ENCODE data around the gene MTF1. TPM values are rescaled to one million over a fixed set of nuclear protein-coding genes. Genes with fewer than 3 reads are reported as not detected.

The MTF1 gene
- total RNA-seq, 2 donors from 2014 or later = 22.1 to 33.9 TPM

GRCh38 chr1:37878071-37878470 is 18.7 kb upstream of the MTF1 start:
- Histone ChIP-seq H3K9ac (ENCODE audit: low read depth in 2 of 2, low read length in 2 of 2) (no peak overlapping the region), H3K4me1 (no peaks in the 10 kb centered on the region), H3K4me3 (no peak overlapping the region), H3K27ac (no peak overlapping the region), H3K27me3 (no peaks in the 10 kb centered on the region), H3K36me3 (peaks cover 5% of the 10 kb centered on the region), H3K9me3 (no peaks in the 10 kb centered on the region)
- DNase-seq = no peak
- TF ChIP-seq CTCF (IDR thresholded peaks at IDR 0.05) = no peak
- intact Hi-C loops (cut with DNase I) = no loop called here

- Histone ChIP-seq H3K27me3 (no peaks in the 10 kb centered on the region), H3K27ac (no peak overlapping the region), H3K9ac (ENCODE audit: low read depth in 2 of 2, low read length in 2 of 2) (no peak overlapping the region), H3K9me3 (no peaks in the 10 kb centered on the region), H3K4me3 (no peak overlapping the region), H3K36me3 (peaks cover 5% of the 10 kb centered on the region), H3K4me1 (no peaks in the 10 kb centered on the region)
- no peak for TF ChIP-seq CTCF (IDR thresholded peaks at IDR 0.05)
- intact Hi-C loops (cut with DNase I) = no loop called here
- DNase-seq = no peak
Measured at GRCh38 chr1:37875833-37876232, 16.4 kb upstream of the MTF1 start.

- H3K9ac ChIP-seq (ENCODE audit: low read depth in 2 of 2, low read length in 2 of 2) = no peak overlapping the region
- intact Hi-C loops (cut with DNase I) = no loop called here
- no peaks in the 10 kb centered on the region for H3K36me3 ChIP-seq
Measured at GRCh38 chr1:37872692-37873091, 13.3 kb upstream of the MTF1 start.

GRCh38 chr1:37868466-37868865 is 9.1 kb upstream of the MTF1 start:
- no peak for TF ChIP-seq CTCF (IDR thresholded peaks at IDR 0.05)
- H3K9me3 ChIP-seq = no peaks in the 10 kb centered on the region
- H3K9ac ChIP-seq (ENCODE audit: low read depth in 2 of 2, low read length in 2 of 2) = no peak overlapping the region
- peaks cover 4% of the 10 kb centered on the region for H3K36me3 ChIP-seq
- H3K27ac ChIP-seq = no peak overlapping the region
- no peaks in the 10 kb centered on the region for H3K27me3 ChIP-seq
- no peaks in the 10 kb centered on the region for H3K4me1 ChIP-seq
- no peak for DNase-seq
- H3K4me3 ChIP-seq = no peak overlapping the region
- intact Hi-C loops (cut with DNase I) = loop anchor here (10.0 kb wide), 1 partner anchor 264 kb away; no protein-coding TSS in a partner anchor

More at GRCh38 chr1:37872692-37873091, 13.3 kb upstream of the MTF1 start:
- no peaks in the 10 kb centered on the region for H3K27me3 ChIP-seq
- no peak for TF ChIP-seq CTCF (IDR thresholded peaks at IDR 0.05)
- H3K27ac ChIP-seq = no peak overlapping the region
- no peak overlapping the region for H3K4me3 ChIP-seq
- no peaks in the 10 kb centered on the region for H3K4me1 ChIP-seq
- H3K9me3 ChIP-seq = no peaks in the 10 kb centered on the region
- DNase-seq = no peak

GRCh38 chr1:37867784-37868183 is 8.4 kb upstream of the MTF1 start:
- Histone ChIP-seq H3K9ac (ENCODE audit: low read depth in 2 of 2, low read length in 2 of 2) (no peak overlapping the region), H3K9me3 (no peaks in the 10 kb centered on the region), H3K27me3 (no peaks in the 10 kb centered on the region), H3K4me3 (no peak overlapping the region), H3K36me3 (peaks cover 4% of the 10 kb centered on the region), H3K4me1 (no peaks in the 10 kb centered on the region), H3K27ac (no peak overlapping the region)
- TF ChIP-seq CTCF (IDR thresholded peaks at IDR 0.05) = no peak
- no peak for DNase-seq
- intact Hi-C loops (cut with DNase I) = loop anchor here (10.0 kb wide), 1 partner anchor 263 kb away; no protein-coding TSS in a partner anchor

Data from colonic mucosa (tissue), 4 donors.